GM12891 (cell line): ENCODE data around the gene EFEMP1.

Source experiments
- PAX5 ChIP-seq: IDR thresholded peaks from 2 replicates; pipeline ENCODE4 v1.6.1; 2011; ENCODE audit warnings: low read length, moderate library complexity, mild to moderate bottlenecking; ENCODE audit not compliant: insufficient read depth, severe bottlenecking
- POLR2A ChIP-seq: IDR thresholded peaks from 2 replicates; pipeline ENCODE4 v1.6.1; 2011; ENCODE audit warnings: low read depth, low read length, control low read depth
- POLR2AphosphoS5 ChIP-seq: IDR thresholded peaks from 2 replicates; pipeline ENCODE4 v1.6.1; 2011; ENCODE audit warnings: low read depth, low read length, control low read depth
- TAF1 ChIP-seq: IDR thresholded peaks from 2 replicates; pipeline ENCODE4 v1.6.1; 2011; ENCODE audit warnings: low read depth, low read length, control low read depth

- TF ChIP-seq POLR2AphosphoS5 (no peak), PAX5 (no peak), POLR2A (no peak), TAF1 (no peak)
Measured at GRCh38 chr2:55936351-55936750, 12.8 kb upstream of the EFEMP1 start.
